GM15510 (cell line): ENCODE measurements around the gene SIGLEC7.

Experiments
- POLR2A ChIP-seq: IDR thresholded peaks from 3 replicates; pipeline ENCODE4 v1.6.1; 2011; ENCODE audit warnings: borderline replicate concordance; ENCODE audit not compliant: insufficient read length; ENCODE audit errors: extremely low read depth

The SIGLEC7 gene

GRCh38 chr19:51144482-51145045 is 2.5 kb downstream of the SIGLEC7 start:
- TF ChIP-seq POLR2A, result no peak

- TF ChIP-seq POLR2A, result no peak
Observed at GRCh38 chr19:51145916-51146493, 3.9 kb downstream of the SIGLEC7 start.

GRCh38 chr19:51146751-51147150 is 4.7 kb downstream of the SIGLEC7 start:
- TF ChIP-seq POLR2A, result no peak

- TF ChIP-seq POLR2A, result no peak
Observed at GRCh38 chr19:51147663-51148062, 5.6 kb downstream of the SIGLEC7 start.

GRCh38 chr19:51148580-51148979 is 6.5 kb downstream of the SIGLEC7 start:
- TF ChIP-seq POLR2A, result no peak

- TF ChIP-seq POLR2A, result no peak
Observed at GRCh38 chr19:51150627-51151026, 8.5 kb downstream of the SIGLEC7 start.

GRCh38 chr19:51156710-51157109 is 14.6 kb downstream of the SIGLEC7 start:
- TF ChIP-seq POLR2A, result no peak

GRCh38 chr19:51157265-51157664 is 15.2 kb downstream of the SIGLEC7 start:
- TF ChIP-seq POLR2A, result no peak

GRCh38 chr19:51158474-51159129 is 16.5 kb downstream of the SIGLEC7 start:
- TF ChIP-seq POLR2A, result no peak

- no peak for TF ChIP-seq POLR2A
Observed at GRCh38 chr19:51159656-51160055, 17.6 kb downstream of the SIGLEC7 start.

GRCh38 chr19:51161266-51161665 is 19.2 kb downstream of the SIGLEC7 start:
- no peak for TF ChIP-seq POLR2A

- TF ChIP-seq POLR2A, result no peak
Observed at GRCh38 chr19:51161867-51162496, 19.9 kb downstream of the SIGLEC7 start.

GRCh38 chr19:51163257-51163656 is 21.2 kb downstream of the SIGLEC7 start:
- no peak for TF ChIP-seq POLR2A

- TF ChIP-seq POLR2A, result no peak
Observed at GRCh38 chr19:51164215-51164614, 22.1 kb downstream of the SIGLEC7 start.

GRCh38 chr19:51166846-51167490 is 24.9 kb downstream of the SIGLEC7 start:
- no peak for TF ChIP-seq POLR2A
